H9 (cell line): ENCODE results near the gene VTN. TPM values are rescaled to one million over a fixed set of nuclear protein-coding genes. Genes with fewer than 3 reads are reported as not detected.

Experiments
- DNase-seq: peaks from one replicate; pipeline ENCODE4 v3.0.0-alpha.2; 2017
- H2AFZ ChIP-seq: one replicate; pipeline ENCODE4 v1.6.1; 2013; ENCODE audit warnings: mild to moderate bottlenecking, low read length, control low read depth, moderate library complexity
- H2AK5ac ChIP-seq: 2 replicates; pipeline ENCODE4 v1.6.1; 2013; ENCODE audit warnings: low read length, control low read depth, mixed read lengths; ENCODE audit not compliant: insufficient read length
- H2BK120ac ChIP-seq: one replicate; pipeline ENCODE4 v1.6.1; 2013; ENCODE audit warnings: low read depth, mild to moderate bottlenecking, low read length, control low read depth, inconsistent platforms; ENCODE audit not compliant: poor library complexity, severe bottlenecking
- H2BK12ac ChIP-seq: 2 replicates; pipeline ENCODE4 v1.6.1; 2013; ENCODE audit warnings: low read length, control low read depth, mixed read lengths, low read depth; ENCODE audit not compliant: insufficient read length
- H2BK15ac ChIP-seq: 2 replicates; pipeline ENCODE4 v1.6.1; 2013; ENCODE audit warnings: low read depth, low read length, control low read depth
- H2BK20ac ChIP-seq: one replicate; pipeline ENCODE4 v1.6.1; 2013; ENCODE audit warnings: low read depth, mild to moderate bottlenecking, low read length, control low read depth, inconsistent platforms; ENCODE audit not compliant: poor library complexity, severe bottlenecking
- H2BK5ac ChIP-seq: 2 replicates; pipeline ENCODE4 v1.6.1; 2013; ENCODE audit warnings: low read length, control low read depth, mixed read lengths; ENCODE audit not compliant: insufficient read length
- H3K14ac ChIP-seq: 2 replicates; pipeline ENCODE4 v1.6.1; 2013; ENCODE audit warnings: low read length, control low read depth; ENCODE audit not compliant: insufficient read depth
- H3K18ac ChIP-seq: 2 replicates; pipeline ENCODE4 v1.6.1; 2013; ENCODE audit warnings: low read depth, mild to moderate bottlenecking, mixed read lengths, low read length, control low read depth; ENCODE audit not compliant: insufficient read length
- H3K23ac ChIP-seq: 2 replicates; pipeline ENCODE4 v1.6.1; 2013; ENCODE audit warnings: low read length, control low read depth, mixed read lengths, low read depth; ENCODE audit not compliant: insufficient read length
- H3K23me2 ChIP-seq: 2 replicates; pipeline ENCODE4 v1.6.1; 2013; ENCODE audit warnings: low read depth, mild to moderate bottlenecking, mixed read lengths, low read length, control low read depth; ENCODE audit not compliant: insufficient read length, poor library complexity, severe bottlenecking
- H3K27ac ChIP-seq: 2 replicates; pipeline ENCODE4 v1.5.1; 2013; ENCODE audit warnings: low read length, control low read depth, mixed read lengths, low read depth; ENCODE audit not compliant: insufficient read length
- H3K27me3 ChIP-seq: 2 replicates; pipeline ENCODE4 v1.6.1; 2013; ENCODE audit warnings: low read length, control low read depth, inconsistent platforms; ENCODE audit not compliant: insufficient read depth
- H3K4ac ChIP-seq: 2 replicates; pipeline ENCODE4 v1.6.1; 2013; ENCODE audit warnings: low read depth, mild to moderate bottlenecking, control low read depth, inconsistent platforms, low read length, moderate library complexity
- H3K4me1 ChIP-seq: 2 replicates; pipeline ENCODE4 v1.6.1; 2013; ENCODE audit warnings: low read length, control low read depth, inconsistent platforms; ENCODE audit not compliant: insufficient read depth
- H3K4me2 ChIP-seq: 2 replicates; pipeline ENCODE4 v1.6.1; 2013; ENCODE audit warnings: low read length, control low read depth, mixed read lengths; ENCODE audit not compliant: insufficient read length, insufficient read depth
- H3K56ac ChIP-seq: 2 replicates; pipeline ENCODE4 v1.6.1; 2013; ENCODE audit warnings: low read depth, mild to moderate bottlenecking, mixed read lengths, low read length, control low read depth; ENCODE audit not compliant: insufficient read length
- H3K79me1 ChIP-seq: 2 replicates; pipeline ENCODE4 v1.6.1; 2013; ENCODE audit warnings: low read depth, mild to moderate bottlenecking, moderate library complexity, low read length, control low read depth, inconsistent platforms; ENCODE audit not compliant: insufficient read depth, poor library complexity, severe bottlenecking
- H3K79me2 ChIP-seq: 2 replicates; pipeline ENCODE4 v1.6.1; 2013; ENCODE audit warnings: low read length, control low read depth, inconsistent platforms; ENCODE audit not compliant: insufficient read depth
- H3K9ac ChIP-seq: 2 replicates; pipeline ENCODE4 v1.6.1; 2013; ENCODE audit warnings: low read length, control low read depth, mixed read lengths; ENCODE audit not compliant: insufficient read length; ENCODE audit errors: extremely low read depth
- H3K9me3 ChIP-seq: one replicate; pipeline ENCODE4 v1.6.1; 2013; ENCODE audit warnings: low read depth, low read length, inconsistent platforms; ENCODE audit not compliant: control insufficient read depth
- H3T11ph ChIP-seq: one replicate; pipeline ENCODE4 v1.6.1; 2013; ENCODE audit warnings: mild to moderate bottlenecking, low read length, control low read depth, inconsistent platforms
- H4K20me1 ChIP-seq: one replicate; pipeline ENCODE4 v1.6.1; 2013; ENCODE audit not compliant: control insufficient read depth, insufficient read length, insufficient read depth
- H4K5ac ChIP-seq: 2 replicates; pipeline ENCODE4 v1.6.1; 2013; ENCODE audit warnings: low read depth, mild to moderate bottlenecking, mixed read lengths, low read length, control low read depth; ENCODE audit not compliant: insufficient read length
- H4K8ac ChIP-seq: replicated peaks from 2 replicates; pipeline ENCODE4 v1.6.1; 2013; ENCODE audit warnings: low read length, control low read depth, mixed read lengths, low read depth; ENCODE audit not compliant: insufficient read length
- H4K91ac ChIP-seq: 2 replicates; pipeline ENCODE4 v1.6.1; 2013; ENCODE audit warnings: low read depth, mild to moderate bottlenecking, moderate library complexity, mixed read lengths, low read length, control low read depth; ENCODE audit not compliant: insufficient read length
- H3K27ac Mint-ChIP-seq, 3 experiments: 2 replicates in 2 of 3; 3 replicates in 1 of 3; pipeline ENCODE4 v1.8.0; 2020 to 2021; ENCODE audit warnings: mixed read lengths in 3 of 3, mild to moderate bottlenecking in 1 of 3, moderate library complexity in 1 of 3
- H3K27me3 Mint-ChIP-seq: 2 replicates; pipeline ENCODE4 v1.8.0; 2021; ENCODE audit warnings: low read depth, mild to moderate bottlenecking, moderate library complexity, mixed read lengths
- H3K36me3 Mint-ChIP-seq, 3 experiments: 2 replicates in 2 of 3; 3 replicates in 1 of 3; pipeline ENCODE4 v1.8.0; 2020 to 2021; ENCODE audit warnings: low read depth in 3 of 3, mixed read lengths in 3 of 3; ENCODE audit not compliant: insufficient read depth in 1 of 3
- H3K4me1 Mint-ChIP-seq, 2 experiments: 2 replicates each; pipeline ENCODE4 v1.8.0; 2020; ENCODE audit warnings: mixed read lengths in 2 of 2
- H3K4me3 Mint-ChIP-seq, 2 experiments: 2 replicates in 1 of 2; 3 replicates in 1 of 2; pipeline ENCODE4 v1.8.0; 2020 to 2021; ENCODE audit warnings: mild to moderate bottlenecking in 2 of 2, mixed read lengths in 2 of 2, moderate library complexity in 1 of 2
- H3K9me3 Mint-ChIP-seq, 2 experiments: 2 replicates in 1 of 2; 3 replicates in 1 of 2; pipeline ENCODE4 v1.8.0; 2020; ENCODE audit warnings: mild to moderate bottlenecking in 2 of 2, mixed read lengths in 2 of 2, moderate library complexity in 1 of 2
- WGBS: extraction: QIAGEN DNeasy Blood & Tissue Kit; methylation state at CpG from one replicate; pipeline ENCODE4 v1.1.7; 2013; ENCODE audit warnings: missing lambda C conversion rate, low lambda C conversion rate, mixed read lengths; ENCODE audit not compliant: insufficient read length; ENCODE audit errors: extremely low coverage; 5-methylcytosine and 5-hydroxymethylcytosine counted together
- total RNA-seq: library from RNA; stranded (reverse); gene quantifications from 2 replicates; pipeline ENCODE4 v1.2.1, GENCODE V29; 2021
- TF ChIP-seq, protein P1 (sequence below): fragments of 200-600 bp; sonication (generic); conservative IDR thresholded peaks from 3 replicates; pipeline ENCODE4 v1.8.0; 2021; ENCODE audit warnings: antibody characterized with exemption, mild to moderate bottlenecking

VTN gene
- total RNA-seq, 1 experiment from 2014 or later, result not detected

DNA sequence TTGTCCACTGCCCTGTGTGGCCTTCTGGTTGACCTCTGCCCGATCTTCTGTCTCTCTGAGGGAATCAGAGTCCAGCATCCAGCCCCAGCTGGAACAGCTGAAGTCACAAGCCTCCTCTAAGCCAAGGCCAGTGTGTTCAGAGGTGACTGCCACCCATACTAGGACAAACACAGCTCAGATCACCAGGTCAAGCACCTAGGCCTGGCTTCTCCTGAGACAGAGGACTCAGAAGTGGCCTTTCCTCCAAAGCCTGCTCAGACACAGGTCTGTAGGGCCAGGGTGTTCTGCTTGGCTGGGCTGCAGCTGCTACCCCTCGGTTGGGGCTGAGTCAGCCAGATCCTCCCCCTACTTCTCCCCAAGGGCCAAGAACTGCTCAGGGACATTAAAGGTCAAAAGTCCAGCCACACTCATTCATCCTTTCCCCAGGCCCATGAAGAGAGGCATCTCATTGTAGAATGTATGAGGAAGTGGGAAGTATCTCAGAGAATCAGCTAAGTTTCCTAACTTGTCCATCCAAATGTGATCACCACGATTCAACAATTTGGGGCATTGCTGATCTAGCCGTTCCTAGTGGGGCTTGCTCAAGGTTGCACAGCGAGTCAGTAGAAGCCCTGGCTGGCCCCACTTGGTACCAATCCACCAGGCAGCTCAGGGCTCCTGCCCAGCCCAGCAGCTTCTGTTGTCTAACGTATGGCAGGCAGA lies 28.3 kb upstream of the VTN start:
- H3K23me2 ChIP-seq, result no peaks in the 10 kb centered on the region
- no peaks in the 10 kb centered on the region for H3K79me2 ChIP-seq
- no peaks in the 10 kb centered on the region for H3K9me3 ChIP-seq
- no peak overlapping the region; the same call in 1 of the 2 replicates for H3K14ac ChIP-seq
- H3K27me3 Mint-ChIP-seq, result peaks cover 61% of the 10 kb centered on the region
- no peak overlapping the region for H3K9ac ChIP-seq
- H3K36me3 Mint-ChIP-seq, result peaks cover 1 to 9% (median 5%) of the 10 kb centered on the region in 3 experiments; a peak in 4 of 7 replicates
- H2AK5ac ChIP-seq, result no peak overlapping the region
- H3K27ac ChIP-seq, result no peak overlapping the region
- H3K4ac ChIP-seq, result no peak overlapping the region
- H2BK5ac ChIP-seq, result no peak overlapping the region
- H3K27me3 ChIP-seq, result no peaks in the 10 kb centered on the region
- H3K4me1 Mint-ChIP-seq, result peaks cover 22 to 29% of the 10 kb centered on the region in 2 experiments
- H4K20me1 ChIP-seq, result no peaks in the 10 kb centered on the region
- H3T11ph ChIP-seq, result no peak overlapping the region
- H4K8ac ChIP-seq, result no peak overlapping the region
- no peak overlapping the region for H2AFZ ChIP-seq
- H2BK12ac ChIP-seq, result no peak overlapping the region
- no CpG with 5 or more reads among the region's 6 CpGs for WGBS
- no peak overlapping the region for H2BK120ac ChIP-seq
- DNase-seq, result no peak
- H3K9me3 Mint-ChIP-seq, result no peaks in the 10 kb centered on the region
- no peak overlapping the region for H3K4me2 ChIP-seq
- H3K23ac ChIP-seq, result no peak overlapping the region
- no peak overlapping the region for H4K91ac ChIP-seq
- no peak overlapping the region for H4K5ac ChIP-seq
- H3K79me1 ChIP-seq, result no peaks in the 10 kb centered on the region
- TF ChIP-seq, protein P1, sequence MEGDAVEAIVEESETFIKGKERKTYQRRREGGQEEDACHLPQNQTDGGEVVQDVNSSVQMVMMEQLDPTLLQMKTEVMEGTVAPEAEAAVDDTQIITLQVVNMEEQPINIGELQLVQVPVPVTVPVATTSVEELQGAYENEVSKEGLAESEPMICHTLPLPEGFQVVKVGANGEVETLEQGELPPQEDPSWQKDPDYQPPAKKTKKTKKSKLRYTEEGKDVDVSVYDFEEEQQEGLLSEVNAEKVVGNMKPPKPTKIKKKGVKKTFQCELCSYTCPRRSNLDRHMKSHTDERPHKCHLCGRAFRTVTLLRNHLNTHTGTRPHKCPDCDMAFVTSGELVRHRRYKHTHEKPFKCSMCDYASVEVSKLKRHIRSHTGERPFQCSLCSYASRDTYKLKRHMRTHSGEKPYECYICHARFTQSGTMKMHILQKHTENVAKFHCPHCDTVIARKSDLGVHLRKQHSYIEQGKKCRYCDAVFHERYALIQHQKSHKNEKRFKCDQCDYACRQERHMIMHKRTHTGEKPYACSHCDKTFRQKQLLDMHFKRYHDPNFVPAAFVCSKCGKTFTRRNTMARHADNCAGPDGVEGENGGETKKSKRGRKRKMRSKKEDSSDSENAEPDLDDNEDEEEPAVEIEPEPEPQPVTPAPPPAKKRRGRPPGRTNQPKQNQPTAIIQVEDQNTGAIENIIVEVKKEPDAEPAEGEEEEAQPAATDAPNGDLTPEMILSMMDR, result no peak
- no peak overlapping the region for H2BK20ac ChIP-seq
- no peak overlapping the region for H2BK15ac ChIP-seq
- no peak overlapping the region for H3K27ac Mint-ChIP-seq
- H3K4me3 Mint-ChIP-seq, result no peak overlapping the region
- H3K4me1 ChIP-seq, result peaks cover 6% of the 10 kb centered on the region; the same call in 1 of the 2 replicates
- no peak overlapping the region for H3K18ac ChIP-seq
- H3K56ac ChIP-seq, result no peak overlapping the region
